OCI-LY1 (cell line): ENCODE data around the gene IRS2.

Source experiments
- H2AFZ ChIP-seq: fragments of 200-600 bp; sonication (generic), shearing (Covaris generic); 2 replicates; pipeline ENCODE4 v1.6.0; 2014; ENCODE audit warnings: antibody characterized with exemption, mild to moderate bottlenecking, low read length
- H3F3A ChIP-seq: fragments of 200-600 bp; sonication (generic), shearing (Covaris generic); 2 replicates; pipeline ENCODE4 v1.6.0; 2014; ENCODE audit warnings: mild to moderate bottlenecking, antibody characterized with exemption, low read length, moderate library complexity; ENCODE audit not compliant: insufficient read depth
- H3K27ac ChIP-seq: fragments of 200-600 bp; sonication (generic); 2 replicates; pipeline ENCODE4 v1.5.1; 2014; ENCODE audit warnings: low read length, mixed run types, mild to moderate bottlenecking, low read depth; ENCODE audit not compliant: poor library complexity, severe bottlenecking
- H3K27me3 ChIP-seq: fragments of 200-600 bp; sonication (generic); 2 replicates; pipeline ENCODE4 v1.6.0; 2014; ENCODE audit warnings: antibody characterized with exemption, mild to moderate bottlenecking, low read length, moderate library complexity; ENCODE audit not compliant: insufficient read depth
- H3K36me3 ChIP-seq: fragments of 200-600 bp; sonication (generic); 2 replicates; pipeline ENCODE4 v1.6.1; 2014; ENCODE audit warnings: mild to moderate bottlenecking, antibody characterized with exemption, low read length, moderate library complexity, mixed read lengths; ENCODE audit not compliant: insufficient read depth
- H3K4me1 ChIP-seq: fragments of 200-600 bp; sonication (generic); 2 replicates; pipeline ENCODE4 v1.5.1; 2014; ENCODE audit warnings: mild to moderate bottlenecking, low read length, moderate library complexity; ENCODE audit not compliant: insufficient read depth, severe bottlenecking
- H3K4me2 ChIP-seq: fragments of 200-600 bp; sonication (generic), shearing (Covaris generic); 2 replicates; pipeline ENCODE4 v1.6.1; 2014; ENCODE audit warnings: low read length
- H3K4me3 ChIP-seq: fragments of 200-600 bp; sonication (generic); 2 replicates; pipeline ENCODE4 v1.5.1; 2014; ENCODE audit warnings: low read length, low read depth, mild to moderate bottlenecking, mixed read lengths; ENCODE audit not compliant: poor library complexity, severe bottlenecking
- H3K79me2 ChIP-seq: fragments of 200-600 bp; shearing (Covaris generic); 2 replicates; pipeline ENCODE4 v1.6.1; 2016; ENCODE audit warnings: mixed run types, low read length, mixed read lengths; ENCODE audit not compliant: insufficient read depth
- H3K9ac ChIP-seq: fragments of 200-600 bp; sonication (generic), shearing (Covaris generic); 2 replicates; pipeline ENCODE4 v1.6.1; 2014; ENCODE audit warnings: mild to moderate bottlenecking, low read length, mixed read lengths
- H3K9me2 ChIP-seq: fragments of 200-600 bp; sonication (generic), shearing (Covaris generic); 2 replicates; pipeline ENCODE4 v1.6.1; 2014; ENCODE audit warnings: low read depth, mild to moderate bottlenecking, low read length, mixed read lengths
- H3K9me3 ChIP-seq: fragments of 200-600 bp; shearing (Covaris generic); 2 replicates; pipeline ENCODE4 v1.6.1; 2014; ENCODE audit warnings: low read length, mixed read lengths
- H4K20me1 ChIP-seq: fragments of 200-600 bp; sonication (generic), shearing (Covaris generic); 2 replicates; pipeline ENCODE4 v1.6.0; 2016; ENCODE audit warnings: mild to moderate bottlenecking, low read length; ENCODE audit not compliant: insufficient read depth
- CTCF ChIP-seq: fragments of 200-600 bp; sonication (generic), shearing (Covaris generic); IDR thresholded peaks from 2 replicates; pipeline ENCODE4 v1.5.1; 2017; ENCODE audit warnings: mild to moderate bottlenecking, antibody characterized with exemption, low read length, moderate library complexity, mixed read lengths
- EZH2 ChIP-seq: fragments of 200-600 bp; sonication (generic), shearing (Covaris generic); IDR thresholded peaks from 2 replicates; pipeline ENCODE4 v1.8.0; 2017; ENCODE audit warnings: borderline replicate concordance, mixed run types, mild to moderate bottlenecking, antibody characterized with exemption, low read length, moderate library complexity, mixed read lengths

The IRS2 gene

GRCh38 chr13:109802936-109803335, 16.6 kb upstream of the IRS2 start:
- Histone ChIP-seq H3K4me3 (no peak overlapping the region), H3K36me3 (no peaks in the 10 kb centered on the region), H3K9me2 (no peaks in the 10 kb centered on the region), H3F3A (no peaks in the 10 kb centered on the region), H4K20me1 (no peaks in the 10 kb centered on the region), H2AFZ (no peak overlapping the region), H3K9me3 (no peaks in the 10 kb centered on the region), H3K79me2 (no peaks in the 10 kb centered on the region), H3K9ac (no peak overlapping the region), H3K4me1 (no peaks in the 10 kb centered on the region), H3K27me3 (no peaks in the 10 kb centered on the region), H3K27ac (no peak overlapping the region), H3K4me2 (no peak overlapping the region)
- TF ChIP-seq CTCF = no peak
- TF ChIP-seq EZH2 = no peak

GRCh38 chr13:109795011-109795410, 8.6 kb upstream of the IRS2 start:
- Histone ChIP-seq H3K4me2 (no peak overlapping the region), H3K4me3 (no peak overlapping the region), H3K4me1 (no peaks in the 10 kb centered on the region), H3K9me3 (no peaks in the 10 kb centered on the region), H2AFZ (no peak overlapping the region), H3K27ac (no peak overlapping the region), H3K27me3 (no peaks in the 10 kb centered on the region), H3K79me2 (no peaks in the 10 kb centered on the region), H4K20me1 (no peaks in the 10 kb centered on the region), H3K9me2 (no peaks in the 10 kb centered on the region), H3K9ac (no peak overlapping the region), H3F3A (no peaks in the 10 kb centered on the region), H3K36me3 (no peaks in the 10 kb centered on the region)
- TF ChIP-seq EZH2 (no peak), CTCF (no peak)

- no peak for TF ChIP-seq EZH2
- TF ChIP-seq CTCF = no peak
- Histone ChIP-seq H2AFZ (no peak overlapping the region), H3K4me1 (no peaks in the 10 kb centered on the region), H3K4me2 (no peak overlapping the region), H4K20me1 (no peaks in the 10 kb centered on the region), H3K27ac (no peak overlapping the region), H3K79me2 (no peaks in the 10 kb centered on the region), H3K36me3 (no peaks in the 10 kb centered on the region), H3K4me3 (no peak overlapping the region), H3K9me3 (no peaks in the 10 kb centered on the region), H3F3A (no peaks in the 10 kb centered on the region), H3K9ac (no peak overlapping the region), H3K27me3 (no peaks in the 10 kb centered on the region), H3K9me2 (no peaks in the 10 kb centered on the region)
Measured at GRCh38 chr13:109794095-109794494, 7.7 kb upstream of the IRS2 start.
